NT2/D1 (cell line): ENCODE data around the gene OMG.

Experiments used
- SUZ12 ChIP-seq: IDR thresholded peaks from 2 replicates; pipeline ENCODE4 v1.6.1; 2011; ENCODE audit not compliant: insufficient read length, insufficient read depth; ENCODE audit errors: extremely low read depth
- YY1 ChIP-seq: IDR thresholded peaks from 2 replicates; pipeline ENCODE4 v1.6.1; 2011; ENCODE audit not compliant: insufficient read length, insufficient read depth
- ZNF274 ChIP-seq: IDR thresholded peaks from 2 replicates; pipeline ENCODE4 v1.6.1; 2011; ENCODE audit warnings: mild to moderate bottlenecking, low read depth, low read length

DNA sequence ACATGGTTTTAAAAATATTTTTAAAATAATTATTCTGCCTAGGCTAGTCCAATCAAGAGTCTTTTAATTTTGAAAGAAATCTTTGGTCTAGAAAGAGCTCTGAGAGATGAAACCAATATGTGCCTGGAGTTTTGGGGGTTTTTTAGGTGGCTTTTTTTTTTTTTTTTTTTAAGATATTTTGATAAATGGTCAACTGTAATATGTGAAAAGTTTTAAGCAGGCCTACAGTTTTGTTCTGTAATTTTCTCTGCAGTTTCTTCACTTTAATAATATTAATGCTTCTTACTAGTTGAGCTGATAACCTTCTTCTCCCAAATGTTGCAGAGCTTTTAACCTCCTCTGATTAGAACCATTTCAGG lies 45.1 kb downstream of the OMG start:
- TF ChIP-seq YY1 (no peak), ZNF274 (no peak), SUZ12 (no peak)
